Karpas-422 (cell line): Measurements from ENCODE around the gene BNIPL. TPM values are rescaled to one million over a fixed set of nuclear protein-coding genes. Genes with fewer than 3 reads are reported as not detected.

Experiments
- DNase-seq: peaks from one replicate; pipeline ENCODE4 v3.0.0-alpha.2; 2015
- H2AFZ ChIP-seq: fragments of 200-600 bp; sonication (generic); 2 replicates; pipeline ENCODE4 v1.6.1; 2014; ENCODE audit warnings: antibody characterized with exemption, low read length, mixed read lengths
- H3K27ac ChIP-seq: fragments of 200-600 bp; sonication (generic); 2 replicates; pipeline ENCODE4 v1.5.1; 2014; ENCODE audit warnings: mild to moderate bottlenecking, low read length, moderate library complexity
- H3K27me3 ChIP-seq: fragments of 200-600 bp; sonication (generic); 2 replicates; pipeline ENCODE4 v1.6.1; 2014; ENCODE audit warnings: low read length, mixed read lengths
- H3K36me3 ChIP-seq: fragments of 200-600 bp; sonication (generic); 2 replicates; pipeline ENCODE4 v1.6.1; 2014; ENCODE audit warnings: low read length, mixed read lengths; ENCODE audit not compliant: insufficient read depth
- H3K4me1 ChIP-seq: fragments of 200-600 bp; sonication (generic); 2 replicates; pipeline ENCODE4 v1.6.1; 2014; ENCODE audit warnings: mild to moderate bottlenecking, low read length, mixed read lengths
- H3K4me2 ChIP-seq: fragments of 200-600 bp; sonication (generic); 2 replicates; pipeline ENCODE4 v1.6.1; 2014; ENCODE audit warnings: low read length, low read depth, mild to moderate bottlenecking; ENCODE audit not compliant: poor library complexity, severe bottlenecking
- H3K4me3 ChIP-seq: fragments of 200-600 bp; sonication (generic); 2 replicates; pipeline ENCODE4 v1.5.1; 2014; ENCODE audit warnings: mild to moderate bottlenecking, antibody characterized with exemption, low read length, mixed read lengths
- H3K79me2 ChIP-seq: fragments of 200-600 bp; sonication (generic); 2 replicates; pipeline ENCODE4 v1.6.1; 2014; ENCODE audit warnings: mild to moderate bottlenecking, low read length, mixed read lengths
- H3K9ac ChIP-seq: fragments of 200-600 bp; sonication (generic); 2 replicates; pipeline ENCODE4 v1.6.0; 2014; ENCODE audit warnings: low read length
- H3K9me2 ChIP-seq: fragments of 200-600 bp; sonication (generic), shearing (Covaris generic); replicated peaks from 2 replicates; pipeline ENCODE4 v1.6.0; 2014; ENCODE audit warnings: mild to moderate bottlenecking, low read length, moderate library complexity; ENCODE audit not compliant: insufficient read depth
- H3K9me3 ChIP-seq: fragments of 300-700, 200-600 bp; sonication (generic); 2 replicates; pipeline ENCODE4 v1.6.1; 2014; ENCODE audit warnings: low read length, mixed read lengths
- H4K20me1 ChIP-seq: fragments of 200-600 bp; sonication (generic); 2 replicates; pipeline ENCODE4 v1.6.1; 2014; ENCODE audit warnings: mild to moderate bottlenecking, antibody characterized with exemption, low read length, low read depth; ENCODE audit not compliant: insufficient read depth
- total RNA-seq: library from RNA; depleted of rRNA; stranded (reverse); fragments of >200 nt; shearing (Covaris generic); gene quantifications from 2 replicates; pipeline ENCODE4 v1.2.3, GENCODE V29; 2014; ENCODE audit warnings: low replicate concordance

BNIPL gene
- total RNA-seq, 1 experiment from 2014 or later = 0.63 TPM

DNA sequence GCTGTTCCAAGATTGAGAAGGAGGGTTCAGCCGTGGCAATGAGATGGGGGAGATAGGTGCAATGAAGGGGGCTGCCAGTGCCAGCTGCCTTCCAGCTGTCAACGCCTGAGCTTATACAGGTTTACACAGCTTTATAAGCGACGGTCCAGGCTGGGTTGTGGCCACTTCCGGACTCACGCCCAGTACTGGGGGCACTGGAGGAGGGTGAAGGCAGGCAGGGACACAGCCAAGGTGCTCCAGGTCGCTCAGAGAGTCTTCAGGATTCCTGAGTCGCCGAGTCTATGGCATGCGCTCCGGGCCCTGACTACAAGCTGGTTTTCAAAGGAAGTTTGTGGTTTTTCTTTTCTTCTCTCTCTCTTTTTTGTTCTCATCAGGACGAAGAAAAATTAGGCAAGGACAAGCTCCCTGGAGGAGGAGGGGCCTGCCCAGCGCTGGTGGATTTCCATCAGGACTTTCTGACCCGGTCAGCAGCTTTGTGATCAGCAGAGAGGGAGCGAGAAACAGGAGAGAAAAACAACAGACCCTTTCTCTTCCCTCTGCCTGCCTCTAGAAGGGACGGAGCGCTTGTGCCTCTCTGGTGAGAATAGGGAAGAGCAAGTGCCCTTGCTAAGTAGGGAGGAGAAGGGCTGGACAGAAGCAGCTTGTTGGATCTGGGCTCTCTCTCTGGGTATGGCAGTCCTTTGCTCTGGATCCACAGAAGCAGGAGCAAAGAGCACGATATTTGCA is 29.9 kb upstream of the BNIPL start, which contains the start of gene MINDY1:
TSS of gene MINDY1 (minus strand) at position 576 of the 726 bp plus-strand sequence. CDS start 4,285 bp downstream, outside the sequence.
- H3K4me2 ChIP-seq = peak within 1 kb of the TSS; percentile 92
- peaks cover 67% of the 10 kb centered on the region for H3K4me1 ChIP-seq
- no peaks in the 10 kb centered on the region for H3K9me3 ChIP-seq
- peak within 1 kb of the TSS; percentile 60 for H3K27ac ChIP-seq
- no peaks in the 10 kb centered on the region for H4K20me1 ChIP-seq
- no peaks in the 10 kb centered on the region for H3K36me3 ChIP-seq
- peaks cover 40% of the 10 kb centered on the region for H3K79me2 ChIP-seq
- no peaks in the 10 kb centered on the region for H3K27me3 ChIP-seq
- H3K9me2 ChIP-seq = no peaks in the 10 kb centered on the region
- peak; percentile 89 for DNase-seq
- peak within 1 kb of the TSS; percentile 86 for H2AFZ ChIP-seq
- H3K9ac ChIP-seq = peak within 1 kb of the TSS; percentile 95
- H3K4me3 ChIP-seq = peak within 1 kb of the TSS; percentile 91

DNA sequence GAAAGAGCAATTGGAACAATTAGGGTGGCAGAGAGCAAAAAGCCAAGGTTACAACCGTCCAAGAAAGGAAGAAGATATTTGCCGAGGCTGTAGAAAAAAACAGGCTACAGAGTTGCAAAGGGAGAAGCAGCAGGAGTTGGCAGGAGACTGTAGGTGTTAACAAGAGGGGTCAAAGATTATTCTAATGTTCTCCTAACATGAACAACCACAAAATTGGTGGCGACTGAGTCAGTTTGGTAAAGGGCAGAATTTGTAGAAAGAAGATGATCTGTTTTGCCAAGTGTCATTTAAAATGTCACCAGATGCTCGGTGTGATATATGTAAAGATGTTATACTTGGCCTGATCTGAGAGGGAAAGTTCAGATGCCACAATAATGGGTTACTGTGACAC is 28.5 kb upstream of the BNIPL start:
- peaks cover 67% of the 10 kb centered on the region for H3K4me1 ChIP-seq
- no peaks in the 10 kb centered on the region for H3K9me3 ChIP-seq
- no peak for DNase-seq
- H4K20me1 ChIP-seq = no peaks in the 10 kb centered on the region
- H3K27me3 ChIP-seq = no peaks in the 10 kb centered on the region
- H2AFZ ChIP-seq = peak overlapping the region; percentile 50; the same call in 1 of the 2 replicates
- peak overlapping the region; percentile 91 for H3K4me3 ChIP-seq
- H3K36me3 ChIP-seq = no peaks in the 10 kb centered on the region
- peak overlapping the region; percentile 95 for H3K9ac ChIP-seq
- H3K9me2 ChIP-seq = no peaks in the 10 kb centered on the region
- H3K79me2 ChIP-seq = peaks cover 50% of the 10 kb centered on the region
- H3K27ac ChIP-seq = peak overlapping the region; percentile 29; the same call in 1 of the 2 replicates
- H3K4me2 ChIP-seq = peak overlapping the region; percentile 89

DNA sequence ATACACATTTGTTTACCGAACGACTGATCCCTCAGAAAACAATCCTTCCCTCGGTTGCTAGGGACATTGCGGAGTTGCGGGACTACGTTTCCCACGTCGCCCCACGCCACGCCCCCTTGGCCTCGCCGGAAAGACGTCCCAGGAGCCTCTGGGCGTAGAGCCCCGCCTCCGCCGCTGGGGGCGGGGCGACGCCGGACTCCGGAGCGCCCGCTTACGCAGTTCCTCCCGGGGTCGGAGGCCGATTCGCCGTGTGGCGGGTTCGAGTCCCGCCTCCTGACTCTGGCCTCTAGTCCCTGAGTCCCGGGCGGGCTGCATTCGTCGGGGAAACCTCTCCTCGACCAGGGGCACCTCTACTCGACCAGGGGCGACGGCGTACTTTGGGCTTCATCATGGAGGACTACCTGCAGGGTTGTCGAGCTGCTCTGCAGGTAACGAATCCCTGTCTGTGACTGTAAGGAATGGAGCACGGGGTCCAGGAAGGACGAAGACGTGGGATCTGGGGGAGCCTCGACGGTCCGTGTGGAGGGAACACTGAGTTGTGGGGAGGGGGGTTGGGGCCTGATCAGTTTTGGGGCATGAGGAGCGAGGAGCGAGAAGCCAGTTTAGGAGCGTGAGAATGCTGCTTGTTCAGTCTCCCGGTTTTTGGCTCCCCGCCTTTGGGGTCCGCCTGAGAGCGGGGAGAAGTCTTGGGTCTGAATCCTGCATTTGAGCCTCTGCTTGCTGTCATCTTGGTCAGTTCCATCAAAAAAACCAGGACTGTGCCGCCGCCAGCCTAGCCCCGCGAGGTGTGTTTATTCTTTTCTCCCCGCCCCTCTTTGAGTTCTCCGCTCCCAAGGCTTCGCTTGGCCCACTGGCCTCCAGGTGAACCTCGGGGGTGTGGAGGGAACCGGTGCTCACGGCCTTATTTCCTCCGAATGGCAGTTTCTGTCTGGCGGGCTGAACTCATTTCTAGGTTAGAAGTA is 27.9 kb upstream of the BNIPL start, which contains the start of gene PRUNE1:
TSS of gene PRUNE1 (plus strand) at position 206 of the 962 bp plus-strand sequence. CDS start at position 390, 184 bp downstream.
- no peaks in the 10 kb centered on the region for H3K9me3 ChIP-seq
- DNase-seq = peak; percentile 99
- H4K20me1 ChIP-seq = no peaks in the 10 kb centered on the region
- peak within 1 kb of the TSS; percentile 91 for H3K4me3 ChIP-seq
- peaks cover 56% of the 10 kb centered on the region for H3K79me2 ChIP-seq
- peak within 1 kb of the TSS; percentile 95 for H3K9ac ChIP-seq
- peak within 1 kb of the TSS; percentile 89 for H3K4me2 ChIP-seq
- H3K36me3 ChIP-seq = no peaks in the 10 kb centered on the region
- no peaks in the 10 kb centered on the region for H3K9me2 ChIP-seq
- peaks cover 61% of the 10 kb centered on the region for H3K4me1 ChIP-seq
- H3K27me3 ChIP-seq = no peaks in the 10 kb centered on the region
- peak within 1 kb of the TSS; percentile 84 for H2AFZ ChIP-seq
- H3K27ac ChIP-seq = peak within 1 kb of the TSS; percentile 29; the same call in 1 of the 2 replicates

DNA sequence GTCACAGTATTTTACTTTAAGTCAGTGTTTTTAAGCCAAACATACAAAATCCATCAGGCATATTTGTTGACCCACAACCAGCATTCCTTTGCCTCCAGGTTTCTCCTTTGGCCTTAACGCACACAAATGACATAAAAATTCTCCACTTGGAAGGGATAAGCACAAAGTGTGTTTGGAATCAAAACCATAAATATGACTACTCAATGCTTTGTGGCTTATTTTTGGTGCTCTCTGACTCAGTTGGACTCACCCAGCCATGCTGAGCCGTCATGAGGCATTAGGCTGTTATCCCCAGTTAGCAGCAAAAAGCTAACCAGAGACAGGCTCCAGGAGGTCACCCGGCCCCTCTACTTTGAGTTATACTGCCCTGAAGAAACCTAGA is 27.2 kb upstream of the BNIPL start:
- Histone ChIP-seq H3K9ac (peak overlapping the region; percentile 95), H3K4me1 (peaks cover 54% of the 10 kb centered on the region), H2AFZ (peak overlapping the region; percentile 84; the same call in 1 of the 2 replicates), H3K9me2 (no peaks in the 10 kb centered on the region), H3K4me2 (peak overlapping the region; percentile 89), H3K4me3 (peak overlapping the region; percentile 91), H3K9me3 (no peaks in the 10 kb centered on the region), H3K79me2 (peaks cover 59% of the 10 kb centered on the region), H3K27me3 (no peaks in the 10 kb centered on the region), H3K36me3 (no peaks in the 10 kb centered on the region), H4K20me1 (no peaks in the 10 kb centered on the region), H3K27ac (0 out of 2 replicates have a peak overlapping the region, but pooled peaks have one; percentile 5)
- DNase-seq = no peak

DNA sequence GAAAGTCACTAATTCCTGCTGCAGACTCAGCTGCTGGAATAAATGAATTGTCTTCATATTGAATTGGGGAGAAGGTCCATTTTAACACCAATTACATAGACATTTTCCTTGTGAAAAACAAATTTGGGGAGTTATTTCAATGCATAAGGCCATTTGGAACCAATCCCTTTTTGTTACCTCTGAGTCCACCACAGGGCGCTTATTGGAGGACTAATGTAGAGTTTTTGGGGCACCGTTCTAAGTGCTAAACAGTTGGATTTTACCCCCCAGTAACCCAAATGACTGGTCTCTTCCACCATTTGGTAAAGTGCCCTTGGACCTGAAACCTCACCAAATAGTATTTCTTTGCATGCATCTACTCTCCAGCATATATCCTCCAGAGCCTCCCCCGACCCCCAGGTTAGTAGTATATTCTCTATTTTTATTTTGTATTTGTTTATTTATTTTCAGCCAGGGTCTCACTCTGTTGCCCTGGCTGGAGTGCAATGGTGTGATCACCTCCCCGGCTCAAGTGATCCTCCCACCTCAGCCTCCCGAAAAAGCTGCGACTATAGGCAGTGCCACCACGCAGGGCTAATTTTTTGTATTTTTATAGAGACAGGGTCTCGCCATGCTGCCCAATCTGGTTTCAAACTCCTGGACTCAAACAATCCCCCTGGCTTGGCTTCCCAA is 26.6 kb upstream of the BNIPL start:
- H3K9me3 ChIP-seq = no peaks in the 10 kb centered on the region
- DNase-seq = no peak
- H3K4me3 ChIP-seq = peak overlapping the region; percentile 91
- peaks cover 50% of the 10 kb centered on the region for H3K4me1 ChIP-seq
- peak overlapping the region; percentile 89 for H3K4me2 ChIP-seq
- H2AFZ ChIP-seq = no peak overlapping the region
- 0 out of 2 replicates have a peak overlapping the region, but pooled peaks have one; percentile 5 for H3K27ac ChIP-seq
- H3K27me3 ChIP-seq = no peaks in the 10 kb centered on the region
- no peaks in the 10 kb centered on the region for H3K36me3 ChIP-seq
- peaks cover 64% of the 10 kb centered on the region for H3K79me2 ChIP-seq
- no peaks in the 10 kb centered on the region for H3K9me2 ChIP-seq
- H3K9ac ChIP-seq = peak overlapping the region; percentile 95
- no peaks in the 10 kb centered on the region for H4K20me1 ChIP-seq

DNA sequence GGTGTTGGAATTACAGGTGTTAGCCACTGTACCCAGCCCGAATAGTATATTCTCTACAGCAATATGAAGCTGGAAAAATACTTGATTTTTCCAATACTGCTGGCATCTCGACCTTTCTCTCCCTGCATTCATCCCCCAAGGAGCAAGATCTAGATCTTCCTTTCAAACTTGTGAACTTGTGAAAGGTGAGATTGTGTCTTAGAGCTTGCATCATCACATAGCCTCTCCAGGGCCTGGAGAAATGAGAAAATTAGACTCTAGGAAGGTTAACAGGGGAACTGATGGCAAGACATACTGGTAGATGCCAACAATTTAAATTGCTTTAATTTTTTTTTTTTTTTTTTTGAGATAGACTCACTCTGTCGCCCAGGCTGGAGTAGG is 26.1 kb upstream of the BNIPL start:
- no peaks in the 10 kb centered on the region for H3K27me3 ChIP-seq
- H4K20me1 ChIP-seq = no peaks in the 10 kb centered on the region
- peaks cover 46% of the 10 kb centered on the region for H3K4me1 ChIP-seq
- no peaks in the 10 kb centered on the region for H3K9me2 ChIP-seq
- H3K27ac ChIP-seq = no peak overlapping the region
- no peak overlapping the region for H3K9ac ChIP-seq
- peak overlapping the region; percentile 89 for H3K4me2 ChIP-seq
- no peak overlapping the region for H3K4me3 ChIP-seq
- no peak for DNase-seq
- H3K36me3 ChIP-seq = no peaks in the 10 kb centered on the region
- no peak overlapping the region for H2AFZ ChIP-seq
- no peaks in the 10 kb centered on the region for H3K9me3 ChIP-seq
- peaks cover 63% of the 10 kb centered on the region for H3K79me2 ChIP-seq

DNA sequence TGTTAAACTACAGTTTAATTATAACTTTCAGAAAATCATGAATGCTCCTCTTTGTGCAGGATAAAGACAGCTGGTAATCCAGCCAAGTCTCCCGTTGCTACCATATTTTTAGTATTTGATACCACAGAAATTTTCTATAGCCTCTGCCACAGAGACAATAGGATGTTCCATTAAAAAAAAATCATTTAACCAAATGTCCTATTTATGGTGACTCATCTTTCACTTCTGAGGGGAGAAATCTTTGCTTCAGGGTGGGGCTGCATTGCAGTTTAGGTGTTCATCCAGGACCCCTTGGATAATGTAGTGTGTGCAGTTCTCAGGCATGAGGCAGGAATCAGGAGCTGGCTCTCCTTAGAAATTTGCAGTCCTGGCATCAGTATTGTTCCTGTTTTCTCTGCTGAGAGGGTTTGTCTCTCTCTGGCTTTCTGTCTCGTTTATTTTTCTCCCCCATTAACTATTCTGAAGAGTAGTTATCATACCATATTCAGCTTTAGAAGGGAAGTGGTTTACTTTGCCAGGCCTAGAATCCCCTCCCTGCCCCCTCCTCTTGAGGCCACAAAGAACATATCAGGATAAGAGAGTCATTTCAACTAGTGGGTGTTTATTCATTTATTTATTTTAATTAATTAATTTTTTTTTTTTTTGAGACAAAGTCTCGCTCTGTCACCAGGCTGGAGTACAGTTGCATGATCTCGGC is 25.1 kb upstream of the BNIPL start:
- H3K36me3 ChIP-seq = no peaks in the 10 kb centered on the region
- peaks cover 65% of the 10 kb centered on the region for H3K79me2 ChIP-seq
- peaks cover 37% of the 10 kb centered on the region for H3K4me1 ChIP-seq
- no peak overlapping the region for H2AFZ ChIP-seq
- no peak overlapping the region for H3K9ac ChIP-seq
- no peaks in the 10 kb centered on the region for H3K27me3 ChIP-seq
- no peak overlapping the region for H3K27ac ChIP-seq
- H3K4me2 ChIP-seq = no peak overlapping the region
- H4K20me1 ChIP-seq = no peaks in the 10 kb centered on the region
- no peaks in the 10 kb centered on the region for H3K9me2 ChIP-seq
- no peaks in the 10 kb centered on the region for H3K9me3 ChIP-seq
- DNase-seq = no peak
- no peak overlapping the region for H3K4me3 ChIP-seq
